Activated T-cell treated with anti-CD3 and anti-CD28 coated beads, Interleukin-2, amount 50 U/mL, for 1 hour (primary cell): ENCODE data around the gene PI4KA.
"Not testable (repeated sequence)": the region's sequence is repeated elsewhere in the genome, so short reads cannot be mapped to it uniquely, and the experiment has no call there.

Experiments used
- DNase-seq: peaks from one replicate; pipeline ENCODE4 v3.0.0-alpha.2; 2020

Gene PI4KA

GRCh38 chr22:20746431-20747189 lies 112.0 kb downstream of the PI4KA start:
- no peak for DNase-seq

GRCh38 chr22:20745119-20745518 lies 113.5 kb downstream of the PI4KA start:
- DNase-seq: no peak

GRCh38 chr22:20744456-20744855 lies 114.2 kb downstream of the PI4KA start:
- no peak for DNase-seq

- DNase-seq: no peak
Observed at GRCh38 chr22:20742764-20743163, 115.8 kb downstream of the PI4KA start.

GRCh38 chr22:20741634-20742581 lies 116.7 kb downstream of the PI4KA start:
- peak; percentile 26 for DNase-seq

GRCh38 chr22:20741008-20741633 lies 117.5 kb downstream of the PI4KA start:
- no peak for DNase-seq

- DNase-seq: no peak
Observed at GRCh38 chr22:20740222-20740951, 118.2 kb downstream of the PI4KA start.

GRCh38 chr22:20738394-20739089 lies 120.1 kb downstream of the PI4KA start:
- no peak for DNase-seq

- DNase-seq: not testable (repeated sequence)
Observed at GRCh38 chr22:20736891-20737290, 121.7 kb downstream of the PI4KA start.

GRCh38 chr22:20735356-20736162 lies 123.1 kb downstream of the PI4KA start:
- DNase-seq: not testable (repeated sequence)

- not testable (repeated sequence) for DNase-seq
Observed at GRCh38 chr22:20732431-20732830, 126.2 kb downstream of the PI4KA start.

- DNase-seq: no peak
Observed at GRCh38 chr22:20729194-20729593, 129.4 kb downstream of the PI4KA start.

- DNase-seq: no peak
Observed at GRCh38 chr22:20728523-20729190, 130.0 kb downstream of the PI4KA start.

- DNase-seq: no peak
Observed at GRCh38 chr22:20727118-20728015, 131.2 kb downstream of the PI4KA start.

- no peak for DNase-seq
Observed at GRCh38 chr22:20725987-20726558, 132.5 kb downstream of the PI4KA start.

GRCh38 chr22:20724676-20725454 lies 133.7 kb downstream of the PI4KA start:
- DNase-seq: no peak

- no peak for DNase-seq
Observed at GRCh38 chr22:20721409-20722218, 137.0 kb downstream of the PI4KA start.
